Liver (tissue), 9 donors: ENCODE measurements around the gene UQCRFS1. TPM values are rescaled to one million over a fixed set of nuclear protein-coding genes. Genes with fewer than 3 reads are reported as not detected.

Experiments used
- DNase-seq: peaks from one replicate; pipeline ENCODE4 v3.0.0-alpha.2; 2017; ENCODE audit warnings: low spot score
- H3K27ac ChIP-seq, 2 donors: one replicate each; pipeline ENCODE4 v1.7.0; 2013; ENCODE audit warnings: inconsistent platforms in 2 of 2, low read length in 2 of 2, control low read depth in 1 of 2, low read depth in 1 of 2, mild to moderate bottlenecking in 1 of 2
- H3K27me3 ChIP-seq, 4 donors: one replicate each; pipeline versions ENCODE4 v1.6.1 to v1.7.0; 2013; ENCODE audit warnings: low read length in 3 of 4, inconsistent platforms in 1 of 4, mild to moderate bottlenecking in 1 of 4, moderate library complexity in 1 of 4; ENCODE audit not compliant: control insufficient read depth in 4 of 4, insufficient read depth in 4 of 4
- H3K36me3 ChIP-seq, 4 donors: one replicate each; pipeline versions ENCODE4 v1.6.1 to v1.7.0; 2013; ENCODE audit warnings: low read length in 3 of 4, mild to moderate bottlenecking in 3 of 4, low read depth in 1 of 4, moderate library complexity in 1 of 4; ENCODE audit not compliant: control insufficient read depth in 4 of 4, insufficient read depth in 3 of 4
- H3K4me1 ChIP-seq, 4 donors: one replicate each; pipeline versions ENCODE4 v1.6.1 to v1.7.0; 2013; ENCODE audit warnings: low read length in 3 of 4, mild to moderate bottlenecking in 3 of 4, moderate library complexity in 1 of 4; ENCODE audit not compliant: control insufficient read depth in 4 of 4, insufficient read depth in 4 of 4
- H3K4me3 ChIP-seq, 3 donors: one replicate each; pipeline versions ENCODE4 v1.6.1 to v1.7.0; 2013; ENCODE audit warnings: low read length in 3 of 3, control low read depth in 1 of 3, low read depth in 1 of 3, mild to moderate bottlenecking in 1 of 3
- H3K9ac ChIP-seq, 2 donors: one replicate each; pipeline ENCODE4 v1.7.0; 2013; ENCODE audit warnings: low read length in 2 of 2, mild to moderate bottlenecking in 2 of 2, moderate library complexity in 2 of 2, control low read depth in 1 of 2, low read depth in 1 of 2
- H3K9me3 ChIP-seq, 4 donors: one replicate each; pipeline versions ENCODE4 v1.6.1 to v1.7.0; 2013; ENCODE audit warnings: low read length in 3 of 4; ENCODE audit not compliant: control insufficient read depth in 4 of 4
- CTCF ChIP-seq: fragments of 150-350 bp; IDR thresholded peaks from 2 replicates; pipeline ENCODE4 v1.5.1; 2017; ENCODE audit warnings: improper control_type of control experiment, low read depth, low read length; ENCODE audit not compliant: missing input control
- FOXA2 ChIP-seq: IDR thresholded peaks from 2 replicates; pipeline ENCODE4 v1.6.1; 2016; ENCODE audit warnings: antibody characterized with exemption
- GABPA ChIP-seq, 2 donors: IDR thresholded peaks in 1 of 2; conservative IDR thresholded peaks in 1 of 2; 2 replicates each; pipeline ENCODE4 v1.6.1; 2016; ENCODE audit warnings: antibody characterized with exemption in 2 of 2, mild to moderate bottlenecking in 1 of 2, moderate library complexity in 1 of 2
- HNF4A ChIP-seq, 2 donors: conservative IDR thresholded peaks; 2 replicates each; pipeline ENCODE4 v1.6.1; 2016; ENCODE audit warnings: antibody characterized with exemption in 2 of 2, mild to moderate bottlenecking in 2 of 2
- HNF4G ChIP-seq: IDR thresholded peaks from 2 replicates; pipeline ENCODE4 v1.6.1; 2016; ENCODE audit warnings: antibody characterized with exemption
- MAX ChIP-seq: IDR thresholded peaks from 2 replicates; pipeline ENCODE4 v1.6.1; 2016; ENCODE audit warnings: antibody characterized with exemption
- RAD21 ChIP-seq, 2 donors: IDR thresholded peaks; 2 replicates each; pipeline ENCODE4 v1.6.1; 2016; ENCODE audit warnings: antibody characterized with exemption in 2 of 2, mild to moderate bottlenecking in 2 of 2
- REST ChIP-seq: IDR thresholded peaks from 2 replicates; pipeline ENCODE4 v1.6.1; 2016; ENCODE audit warnings: antibody characterized with exemption, mild to moderate bottlenecking
- RXRA ChIP-seq, 2 donors: IDR thresholded peaks; 2 replicates each; pipeline ENCODE4 v1.6.1; 2017 to 2018; ENCODE audit warnings: antibody characterized with exemption in 2 of 2, mild to moderate bottlenecking in 1 of 2
- SP1 ChIP-seq: IDR thresholded peaks from 2 replicates; pipeline ENCODE4 v1.6.1; 2018; ENCODE audit warnings: antibody characterized with exemption, mild to moderate bottlenecking
- TAF1 ChIP-seq: conservative IDR thresholded peaks from 2 replicates; pipeline ENCODE4 v1.6.1; 2016; ENCODE audit warnings: antibody characterized with exemption, mild to moderate bottlenecking
- YY1 ChIP-seq: IDR thresholded peaks from 2 replicates; pipeline ENCODE4 v1.6.1; 2016; ENCODE audit warnings: antibody characterized with exemption, mild to moderate bottlenecking
- WGBS: extraction: QIAGEN DNeasy Blood & Tissue Kit; methylation state at CpG from one replicate; pipeline ENCODE4 v1.1.7; 2013; 5-methylcytosine and 5-hydroxymethylcytosine counted together
- polyA plus RNA-seq, 2 donors: library from polyadenylated mRNA; stranded (reverse) in 1 of 2; unstranded in 1 of 2; fragments of 200-250 nt in 1 of 2; fragments of >200 nt in 1 of 2; fragmentation: Nextera tagmentation in 1 of 2; extraction: Ambion mirVana in 1 of 2; gene quantifications; one replicate each; pipeline versions ENCODE4 v1.2.1 to v1.2.3, GENCODE V29; 2013 to 2015
- total RNA-seq, 2 donors: library from RNA; depleted of rRNA; stranded (reverse); fragments of >200 nt; gene quantifications; one replicate each; pipeline ENCODE4 v1.2.3, GENCODE V29; 2014
- donor health status: healthy.
- donor health status: healthy.
- donor health status: healthy.
- donor health status: healthy.
- donor health status: healthy.

UQCRFS1 gene
- total and polyA plus RNA-seq, 4 donors: 19.1 to 71.2 (median 32.7) TPM

- TF ChIP-seq REST: no peak
- TF ChIP-seq GABPA (IDR thresholded peaks at IDR 0.05 in 1 of 2, conservative IDR thresholded peaks at IDR 0.05 in 1 of 2): no peak
- TF ChIP-seq CTCF: no peak
- TF ChIP-seq RAD21 (IDR thresholded peaks at IDR 0.05): no peak
Observed at GRCh38 chr19:29247471-29247870, 34.5 kb upstream of the UQCRFS1 start (continued).

- Histone ChIP-seq H3K27ac (no peak overlapping the region), H3K9me3 (no peaks in the 10 kb centered on the region), H3K4me3 (no peak overlapping the region), H3K27me3 (no peaks in the 10 kb centered on the region), H3K9ac (no peak overlapping the region), H3K4me1 (no peaks in the 10 kb centered on the region), H3K36me3 (no peaks in the 10 kb centered on the region)
- 81% methylated on average over 3 of the region's 3 CpGs for WGBS
- no peak for TF ChIP-seq HNF4A (conservative IDR thresholded peaks at IDR 0.05)
- no peak for TF ChIP-seq FOXA2
- TF ChIP-seq YY1: no peak
- no peak for TF ChIP-seq MAX
- no peak for DNase-seq
Observed at GRCh38 chr19:29247051-29247450, 34.1 kb upstream of the UQCRFS1 start.

GRCh38 chr19:29245215-29245614, 32.3 kb upstream of the UQCRFS1 start:
- Histone ChIP-seq H3K9me3 (no peaks in the 10 kb centered on the region), H3K27me3 (peaks cover 0 to 2% (median 0%) of the 10 kb centered on the region in 4 donors), H3K4me1 (no peaks in the 10 kb centered on the region), H3K9ac (no peak overlapping the region), H3K4me3 (no peak overlapping the region), H3K27ac (no peak overlapping the region), H3K36me3 (no peaks in the 10 kb centered on the region)
- WGBS: 74% methylated on average over 6 of the region's 6 CpGs
- DNase-seq: no peak
- no peak for TF ChIP-seq HNF4A (conservative IDR thresholded peaks at IDR 0.05)
- no peak for TF ChIP-seq RXRA (IDR thresholded peaks at IDR 0.05)
- TF ChIP-seq REST: no peak
- no peak for TF ChIP-seq FOXA2
- TF ChIP-seq HNF4G: no peak
- no peak for TF ChIP-seq MAX
- TF ChIP-seq SP1: no peak
- no peak for TF ChIP-seq CTCF
- no peak for TF ChIP-seq TAF1
